Fibroblast of skin of scalp (primary cell): ENCODE results near the gene OGDHL.

ENCODE experiments used
- DNase-seq: peaks from one replicate; pipeline ENCODE4 v3.0.0-alpha.2; 2013

Gene OGDHL

DNA sequence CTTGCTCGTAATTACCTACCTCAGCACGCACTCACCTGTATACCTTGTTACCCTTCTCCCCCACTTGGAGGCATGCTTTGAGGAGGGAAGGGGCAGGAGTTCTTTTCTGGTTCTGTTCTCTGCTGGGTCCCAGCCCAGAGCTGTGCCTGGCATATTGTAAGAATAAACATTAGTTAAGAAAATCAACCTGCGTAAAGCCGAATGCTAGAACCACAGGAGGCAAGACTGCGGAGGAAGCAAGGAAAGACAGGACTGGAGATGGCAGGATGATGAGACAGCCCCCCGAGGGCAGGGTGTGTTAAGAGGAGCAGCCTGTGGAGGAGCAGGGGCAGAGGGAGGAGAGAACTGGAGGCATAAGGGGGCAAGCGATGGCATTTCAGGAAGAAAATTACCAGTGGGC, 73.2 kb downstream of the OGDHL start:
- DNase-seq: no peak

DNA sequence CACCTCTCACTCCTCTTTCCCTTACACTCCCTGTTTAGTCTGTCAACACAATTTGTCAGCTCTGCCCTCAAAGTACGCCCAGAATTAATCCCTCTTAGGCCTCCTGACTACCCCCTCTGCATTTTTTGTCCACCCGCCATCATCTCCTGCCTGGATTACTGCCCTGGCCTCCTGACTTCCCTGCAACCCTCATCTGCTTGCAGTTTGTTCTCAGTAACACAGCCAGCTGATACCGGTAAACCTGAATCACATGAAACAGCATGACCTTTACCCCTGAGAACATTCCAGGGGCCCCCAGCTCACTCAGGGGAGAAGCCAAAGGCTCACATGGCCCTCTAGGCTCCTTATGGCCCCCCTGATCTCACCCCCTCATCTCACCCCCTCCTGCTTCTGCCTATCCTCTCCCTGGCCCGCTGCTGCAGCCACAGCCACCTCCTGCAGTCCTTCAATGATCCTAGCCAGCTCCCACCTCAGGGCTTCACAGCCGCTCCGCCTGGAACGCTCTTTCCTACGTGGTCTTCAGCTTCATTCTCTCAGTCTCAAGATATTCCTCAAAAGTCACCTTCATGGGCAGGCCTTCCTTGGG, 73.8 kb downstream of the OGDHL start:
- DNase-seq: no peak

DNA sequence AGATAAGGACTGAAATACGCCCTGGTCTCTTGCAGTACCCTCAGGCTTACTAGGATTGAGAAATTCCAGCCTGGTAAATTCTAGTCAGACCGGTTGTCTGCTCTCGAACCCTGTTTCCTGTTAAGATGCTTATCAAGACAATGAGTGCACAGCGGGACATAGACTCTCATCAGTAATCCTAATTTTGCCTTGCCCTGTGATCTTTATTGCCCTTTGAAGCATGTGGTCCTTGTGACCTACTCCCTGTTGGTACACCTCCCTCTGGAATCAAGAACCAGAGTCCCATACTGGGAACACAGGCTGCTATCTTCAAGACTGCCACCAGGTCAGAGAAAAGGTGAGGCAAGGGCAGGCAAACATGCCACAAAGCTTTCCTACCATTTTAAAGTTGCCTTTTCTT, 75.5 kb downstream of the OGDHL start:
- no peak for DNase-seq
